ENCODE data around the gene KLHL7.

- no peak for TF ChIP-seq EP300 (IDR thresholded peaks at IDR 0.05)
- TF ChIP-seq POLR2A (IDR thresholded peaks at IDR 0.05): no peak
- TF ChIP-seq, protein P1, sequence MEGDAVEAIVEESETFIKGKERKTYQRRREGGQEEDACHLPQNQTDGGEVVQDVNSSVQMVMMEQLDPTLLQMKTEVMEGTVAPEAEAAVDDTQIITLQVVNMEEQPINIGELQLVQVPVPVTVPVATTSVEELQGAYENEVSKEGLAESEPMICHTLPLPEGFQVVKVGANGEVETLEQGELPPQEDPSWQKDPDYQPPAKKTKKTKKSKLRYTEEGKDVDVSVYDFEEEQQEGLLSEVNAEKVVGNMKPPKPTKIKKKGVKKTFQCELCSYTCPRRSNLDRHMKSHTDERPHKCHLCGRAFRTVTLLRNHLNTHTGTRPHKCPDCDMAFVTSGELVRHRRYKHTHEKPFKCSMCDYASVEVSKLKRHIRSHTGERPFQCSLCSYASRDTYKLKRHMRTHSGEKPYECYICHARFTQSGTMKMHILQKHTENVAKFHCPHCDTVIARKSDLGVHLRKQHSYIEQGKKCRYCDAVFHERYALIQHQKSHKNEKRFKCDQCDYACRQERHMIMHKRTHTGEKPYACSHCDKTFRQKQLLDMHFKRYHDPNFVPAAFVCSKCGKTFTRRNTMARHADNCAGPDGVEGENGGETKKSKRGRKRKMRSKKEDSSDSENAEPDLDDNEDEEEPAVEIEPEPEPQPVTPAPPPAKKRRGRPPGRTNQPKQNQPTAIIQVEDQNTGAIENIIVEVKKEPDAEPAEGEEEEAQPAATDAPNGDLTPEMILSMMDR (IDR thresholded peaks at IDR 0.05): no peak
Observed at GRCh38 chr7:23204241-23204640, 98.7 kb downstream of the KLHL7 start.
